Activated T-helper 1 cell treated with anti-CD3 and anti-CD28 coated beads, Interleukin-12 subunit alpha, Interleukin-12 subunit beta, Interleukin-2, Interleukin-4 antibody, amounts not matched to agents 30 ng/mL and 10 ng/mL and 1 ng/mL, durations not matched to agents 14 hours and 24 hours and 36 hours (primary cell): ENCODE results near the gene GABBR1. TPM values are rescaled to one million over a fixed set of nuclear protein-coding genes. Genes with fewer than 3 reads are reported as not detected.

Experiments used
- DNase-seq: peaks from one replicate; pipeline ENCODE4 v3.0.0; 2021; ENCODE audit warnings: low spot score
- H3K27ac Mint-ChIP-seq: one replicate; pipeline ENCODE4 v1.8.0; 2021; ENCODE audit warnings: mild to moderate bottlenecking, mixed read lengths
- H3K27me3 Mint-ChIP-seq: one replicate; pipeline ENCODE4 v1.8.0; 2022; ENCODE audit warnings: mild to moderate bottlenecking, moderate library complexity, mixed read lengths; ENCODE audit not compliant: insufficient read depth
- H3K36me3 Mint-ChIP-seq: one replicate; pipeline ENCODE4 v1.8.0; 2021; ENCODE audit warnings: low read depth, mixed read lengths
- H3K4me1 Mint-ChIP-seq: one replicate; pipeline ENCODE4 v1.8.0; 2021; ENCODE audit warnings: low read depth, mixed read lengths
- H3K4me3 Mint-ChIP-seq: one replicate; pipeline ENCODE4 v1.8.0; 2021; ENCODE audit warnings: mild to moderate bottlenecking, moderate library complexity, mixed read lengths
- H3K9me3 Mint-ChIP-seq: one replicate; pipeline ENCODE4 v1.8.0; 2021; ENCODE audit warnings: mixed read lengths
- intact Hi-C: fragments of 100-400 bp; cut with micrococcal nuclease; formaldehyde crosslinking; loops from one replicate; pipeline ENCODE4 v1.15.1; 2024
- total RNA-seq: library from RNA; stranded (reverse); gene quantifications from 2 replicates; pipeline ENCODE4 v1.2.3, GENCODE V29; 2022

Gene GABBR1
- total RNA-seq, 1 donor from 2014 or later, result 22.6 TPM

GRCh38 chr6:29567541-29567940 lies 65.4 kb downstream of the GABBR1 start:
- Mint-ChIP-seq H3K9me3 (no peaks in the 10 kb centered on the region), H3K27ac (no peak overlapping the region), H3K4me1 (peaks cover 8% of the 10 kb centered on the region), H3K4me3 (no peak overlapping the region), H3K27me3 (peaks cover 17% of the 10 kb centered on the region), H3K36me3 (no peaks in the 10 kb centered on the region)
- DNase-seq, result no peak
- intact Hi-C loops, result no loop called here

- peaks cover 8% of the 10 kb centered on the region for H3K4me1 Mint-ChIP-seq
- peaks cover 18% of the 10 kb centered on the region for H3K27me3 Mint-ChIP-seq
- no peak overlapping the region for H3K4me3 Mint-ChIP-seq
- no peaks in the 10 kb centered on the region for H3K9me3 Mint-ChIP-seq
- intact Hi-C loops, result no loop called here
- H3K27ac Mint-ChIP-seq, result no peak overlapping the region
- DNase-seq, result no peak
- no peaks in the 10 kb centered on the region for H3K36me3 Mint-ChIP-seq
These were observed 66.1 kb downstream of the GABBR1 start for GRCh38 chr6:29566856-29567255.

DNA sequence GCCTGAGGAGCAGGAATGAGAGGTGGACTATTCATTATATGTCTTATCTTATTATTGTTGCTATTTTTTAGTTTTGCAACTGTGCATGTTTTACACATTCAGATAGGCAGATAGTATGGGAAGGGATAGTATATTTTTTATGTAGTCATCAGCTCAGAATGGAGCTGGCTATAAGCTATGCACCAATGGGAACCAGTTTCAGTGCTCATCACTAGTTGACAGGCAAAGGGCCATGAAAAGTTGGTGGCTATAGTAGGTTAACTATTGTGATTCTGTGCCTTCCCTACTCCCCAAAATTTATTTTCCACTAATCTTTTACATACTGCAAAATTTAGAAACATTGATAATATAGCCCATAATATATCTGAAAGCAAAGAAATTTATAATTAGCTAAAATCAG lies 68.1 kb downstream of the GABBR1 start:
- H3K4me1 Mint-ChIP-seq, result peaks cover 8% of the 10 kb centered on the region
- H3K27me3 Mint-ChIP-seq, result peaks cover 25% of the 10 kb centered on the region
- intact Hi-C loops, result no loop called here
- no peak overlapping the region for H3K4me3 Mint-ChIP-seq
- DNase-seq, result no peak
- no peak overlapping the region for H3K27ac Mint-ChIP-seq
- no peaks in the 10 kb centered on the region for H3K36me3 Mint-ChIP-seq
- H3K9me3 Mint-ChIP-seq, result no peaks in the 10 kb centered on the region

DNA sequence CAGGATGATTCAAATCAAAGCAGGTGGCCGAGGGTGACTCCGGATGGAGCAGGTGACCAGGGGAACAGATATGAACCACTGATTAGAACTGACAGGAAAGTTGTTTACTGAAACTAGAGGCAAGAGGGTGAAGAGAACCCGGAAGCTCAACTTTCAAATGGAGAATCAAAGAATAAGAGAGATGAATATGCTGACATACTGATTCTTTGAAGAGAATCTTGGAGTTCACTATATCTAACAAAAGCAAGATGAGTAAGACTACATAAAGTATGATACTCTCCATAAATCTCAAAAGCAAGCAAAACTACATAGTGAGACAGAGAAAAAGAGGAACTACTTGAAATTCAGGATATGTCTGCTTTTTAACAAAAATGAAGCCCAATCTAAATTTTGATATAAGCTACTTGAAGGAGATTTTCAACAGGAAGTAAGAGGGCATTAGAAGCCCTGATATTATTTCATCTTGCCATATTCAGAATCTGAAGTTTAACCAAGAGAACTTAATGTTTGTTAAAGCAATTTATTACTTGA lies 69.5 kb downstream of the GABBR1 start:
- no peak for DNase-seq
- Mint-ChIP-seq H3K27ac (no peak overlapping the region), H3K27me3 (peaks cover 24% of the 10 kb centered on the region), H3K9me3 (no peaks in the 10 kb centered on the region), H3K4me1 (peaks cover 8% of the 10 kb centered on the region), H3K36me3 (no peaks in the 10 kb centered on the region), H3K4me3 (no peak overlapping the region)
- intact Hi-C loops, result no loop called here

GRCh38 chr6:29561606-29562181 lies 71.3 kb downstream of the GABBR1 start:
- intact Hi-C loops, result no loop called here
- Mint-ChIP-seq H3K27me3 (peaks cover 18% of the 10 kb centered on the region), H3K27ac (no peak overlapping the region), H3K9me3 (no peaks in the 10 kb centered on the region), H3K36me3 (no peaks in the 10 kb centered on the region), H3K4me1 (peaks cover 8% of the 10 kb centered on the region), H3K4me3 (no peak overlapping the region)
- DNase-seq, result no peak

- H3K4me1 Mint-ChIP-seq, result peaks cover 8% of the 10 kb centered on the region
- no peak for DNase-seq
- no peaks in the 10 kb centered on the region for H3K9me3 Mint-ChIP-seq
- intact Hi-C loops, result no loop called here
- no peak overlapping the region for H3K27ac Mint-ChIP-seq
- H3K4me3 Mint-ChIP-seq, result no peak overlapping the region
- H3K36me3 Mint-ChIP-seq, result no peaks in the 10 kb centered on the region
- peaks cover 23% of the 10 kb centered on the region for H3K27me3 Mint-ChIP-seq
These were observed 71.9 kb downstream of the GABBR1 start for GRCh38 chr6:29561091-29561490.

DNA sequence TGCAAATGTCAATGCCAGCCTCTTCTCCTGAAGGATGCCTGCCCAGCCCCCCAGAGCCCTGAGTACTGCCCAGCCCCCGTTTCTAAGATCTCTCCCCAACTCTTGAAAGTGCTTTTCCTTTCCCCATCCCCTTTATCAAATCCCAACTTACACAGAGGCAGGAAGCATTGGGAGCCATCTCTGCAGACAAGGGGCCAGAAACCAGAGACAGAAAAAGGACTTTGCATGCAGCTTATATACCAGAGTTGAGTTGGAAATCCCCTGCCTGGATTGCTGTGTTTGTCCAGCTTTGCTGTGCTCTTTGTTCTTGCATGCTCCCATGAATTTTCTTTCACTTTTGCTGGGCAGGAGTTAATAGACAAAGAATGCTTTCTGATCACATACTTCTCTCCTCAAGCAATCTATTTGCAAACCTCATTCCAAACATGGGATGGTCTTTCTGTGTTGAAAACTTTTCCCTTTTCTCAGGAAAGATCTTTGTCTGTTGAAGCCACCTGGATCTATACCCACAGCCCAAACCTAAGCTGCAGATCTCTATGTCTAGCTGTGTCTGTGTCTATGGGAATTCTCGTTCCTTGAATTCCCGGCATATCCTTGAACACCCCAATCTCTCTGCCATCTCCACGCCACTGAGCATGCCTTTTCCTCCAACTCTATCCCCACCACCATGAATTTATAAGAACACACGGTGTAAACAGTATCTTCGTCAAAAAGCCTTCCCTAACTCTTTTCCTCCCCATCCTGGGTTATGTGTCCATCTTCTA lies 73.3 kb downstream of the GABBR1 start, which contains the start of gene UBD:
Gene UBD, minus strand, starts transcription at position 209 of the 764 bp plus-strand sequence. Its CDS starts 31 bp downstream, at position 178.
- Mint-ChIP-seq H3K27me3 (peaks cover 32% of the 10 kb centered on the region), H3K4me3 (no peak within 1 kb of the TSS), H3K36me3 (no peaks in the 10 kb centered on the region), H3K27ac (no peak within 1 kb of the TSS), H3K4me1 (peaks cover 8% of the 10 kb centered on the region), H3K9me3 (no peaks in the 10 kb centered on the region)
- intact Hi-C loops, result no loop called here
- DNase-seq, result no peak

DNA sequence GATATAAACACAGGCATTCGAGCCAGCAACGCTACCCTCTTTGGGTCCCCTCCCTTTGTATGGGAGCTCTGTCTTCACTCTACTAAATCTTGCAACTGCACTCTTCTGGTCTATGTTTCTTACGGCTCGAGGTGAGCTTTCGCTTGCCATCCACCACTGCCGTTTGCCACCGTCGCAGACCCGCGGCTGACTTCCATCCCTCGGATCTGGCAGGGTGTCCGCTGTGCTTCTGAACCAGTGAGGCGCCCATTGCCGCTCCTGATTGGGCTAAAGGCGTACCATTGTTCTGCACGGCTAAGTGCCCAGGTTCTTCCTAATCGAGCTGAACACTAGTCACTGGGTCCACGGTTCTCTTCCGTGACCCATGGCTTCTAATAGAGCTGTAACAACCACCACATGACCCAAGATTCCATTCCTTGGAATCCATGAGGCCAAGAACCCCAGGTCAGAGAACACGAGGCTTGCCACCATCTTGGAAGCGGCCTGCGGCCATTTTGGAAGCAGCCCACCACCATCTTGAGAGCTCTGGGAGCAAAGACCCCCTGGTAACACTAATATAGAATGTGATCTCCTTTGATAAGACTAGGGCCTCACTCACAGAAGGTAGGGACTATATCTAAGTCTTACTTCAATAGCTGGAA lies 74.4 kb downstream of the GABBR1 start:
- peaks cover 44% of the 10 kb centered on the region for H3K27me3 Mint-ChIP-seq
- intact Hi-C loops, result no loop called here
- no peaks in the 10 kb centered on the region for H3K9me3 Mint-ChIP-seq
- no peak overlapping the region for H3K27ac Mint-ChIP-seq
- H3K36me3 Mint-ChIP-seq, result no peaks in the 10 kb centered on the region
- no peak for DNase-seq
- H3K4me1 Mint-ChIP-seq, result peaks cover 7% of the 10 kb centered on the region
- no peak overlapping the region for H3K4me3 Mint-ChIP-seq

GRCh38 chr6:29557320-29557719 lies 75.7 kb downstream of the GABBR1 start:
- no peak for DNase-seq
- no peaks in the 10 kb centered on the region for H3K9me3 Mint-ChIP-seq
- H3K27ac Mint-ChIP-seq, result no peak overlapping the region
- no peak overlapping the region for H3K4me3 Mint-ChIP-seq
- H3K4me1 Mint-ChIP-seq, result no peaks in the 10 kb centered on the region
- peaks cover 44% of the 10 kb centered on the region for H3K27me3 Mint-ChIP-seq
- intact Hi-C loops, result no loop called here
- no peaks in the 10 kb centered on the region for H3K36me3 Mint-ChIP-seq

GRCh38 chr6:29554764-29555163 lies 78.2 kb downstream of the GABBR1 start:
- H3K27me3 Mint-ChIP-seq, result peaks cover 55% of the 10 kb centered on the region
- no peaks in the 10 kb centered on the region for H3K36me3 Mint-ChIP-seq
- H3K27ac Mint-ChIP-seq, result no peak overlapping the region
- H3K9me3 Mint-ChIP-seq, result no peaks in the 10 kb centered on the region
- no peak for DNase-seq
- H3K4me3 Mint-ChIP-seq, result no peak overlapping the region
- no peaks in the 10 kb centered on the region for H3K4me1 Mint-ChIP-seq
- intact Hi-C loops, result no loop called here

- no peaks in the 10 kb centered on the region for H3K4me1 Mint-ChIP-seq
- DNase-seq, result no peak
- intact Hi-C loops, result no loop called here
- H3K27me3 Mint-ChIP-seq, result peaks cover 63% of the 10 kb centered on the region
- H3K4me3 Mint-ChIP-seq, result peak overlapping the region; percentile 61
- no peaks in the 10 kb centered on the region for H3K9me3 Mint-ChIP-seq
- H3K27ac Mint-ChIP-seq, result no peak overlapping the region
- no peaks in the 10 kb centered on the region for H3K36me3 Mint-ChIP-seq
These were observed 79.5 kb downstream of the GABBR1 start for GRCh38 chr6:29553268-29554057.

DNA sequence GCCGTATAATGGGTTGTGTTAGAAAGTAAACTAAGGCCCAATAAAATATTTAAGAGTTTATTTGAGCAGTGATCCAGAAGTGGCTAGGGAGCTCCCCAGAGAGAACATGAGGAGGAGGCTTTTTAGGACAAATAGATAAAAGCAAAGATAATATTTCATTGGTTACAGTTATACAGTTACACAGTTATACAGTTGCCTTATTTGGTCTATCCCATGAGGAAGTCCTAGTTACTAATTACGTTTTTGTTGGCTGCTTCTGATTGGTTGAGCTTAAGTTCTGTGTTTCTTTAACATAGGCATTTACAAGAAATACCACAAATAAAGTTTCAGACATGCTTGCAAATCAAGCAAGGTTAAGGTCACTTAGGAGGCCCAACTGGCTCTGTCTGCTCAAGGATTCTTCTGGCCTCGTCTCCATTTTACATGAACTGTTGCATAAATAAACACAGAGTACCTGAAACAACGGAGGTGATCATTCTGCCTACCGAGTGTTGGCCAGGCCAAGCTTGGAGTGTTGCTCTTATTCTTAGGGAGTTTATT lies 80.4 kb downstream of the GABBR1 start:
- no peaks in the 10 kb centered on the region for H3K9me3 Mint-ChIP-seq
- intact Hi-C loops, result no loop called here
- H3K27ac Mint-ChIP-seq, result no peak overlapping the region
- H3K4me1 Mint-ChIP-seq, result no peaks in the 10 kb centered on the region
- H3K27me3 Mint-ChIP-seq, result peaks cover 65% of the 10 kb centered on the region
- peak overlapping the region; percentile 31 for H3K4me3 Mint-ChIP-seq
- no peak for DNase-seq
- H3K36me3 Mint-ChIP-seq, result no peaks in the 10 kb centered on the region
